ENCODE data around the gene BLVRB. TPM values are rescaled to one million over a fixed set of nuclear protein-coding genes. Genes with fewer than 3 reads are reported as not detected.

BLVRB gene
- total and polyA plus RNA-seq, 2 of the 8 experiments (the other 6 are each of a cell fraction or from before 2014, with no cell fraction given): 28.7 to 182 TPM

DNA sequence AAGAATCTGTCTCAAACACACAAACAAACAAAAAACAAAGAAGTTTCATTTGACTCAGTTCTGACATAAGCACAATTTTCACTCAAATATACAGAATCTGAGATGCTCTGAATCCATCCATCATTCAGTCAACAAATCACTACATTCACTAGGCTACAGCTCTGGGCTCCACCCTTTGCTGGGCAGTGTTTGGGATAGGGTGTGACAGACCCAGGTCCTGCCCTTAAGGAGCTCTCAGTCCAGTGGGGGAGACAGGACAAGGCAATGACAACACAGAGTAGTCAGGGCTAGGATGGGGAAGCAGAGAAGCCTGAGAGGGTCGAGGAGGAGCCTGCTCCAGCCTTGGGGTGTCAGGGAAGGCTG, 46.5 kb upstream of the BLVRB start:
- Histone ChIP-seq H2AK5ac (ENCODE audit: low read depth, low read length) (no peak overlapping the region), H3K79me2 (ENCODE audit: control insufficient read depth in 1 of 2, insufficient read depth in 2 of 2, low read length in 2 of 2) (no peaks in the 10 kb centered on the region), H3K56ac (replicated peaks; ENCODE audit: insufficient read length, low read depth, low read length) (no peak overlapping the region), H2BK5ac (ENCODE audit: low read depth, low read length) (no peak overlapping the region), H4K20me1 (replicated peaks in 1 of 2; ENCODE audit: control insufficient read depth in 1 of 2, insufficient read depth in 2 of 2, low read length in 2 of 2) (peaks cover 0 to 5% of the 10 kb centered on the region in 2 experiments), H2BK20ac (ENCODE audit: low read length) (no peak overlapping the region), H3K4me1 (replicated peaks in 1 of 4; ENCODE audit: control insufficient read depth in 3 of 4, insufficient read depth in 4 of 4, low read length in 3 of 4) (peaks cover 0 to 4% (median 2%) of the 10 kb centered on the region in 4 experiments; a peak in 2 of 7 replicates), H3K23me2 (ENCODE audit: low read depth, low read length) (peaks cover 8% of the 10 kb centered on the region), H2BK12ac (ENCODE audit: low read depth, low read length) (0 out of 2 replicates have a peak overlapping the region, but pooled peaks have one; percentile 33), H4K5ac (ENCODE audit: insufficient read length, low read depth, low read length) (no peak overlapping the region), H3K36me3 (ENCODE audit: control insufficient read depth in 2 of 4, insufficient read depth in 4 of 4, low read length in 3 of 4) (peaks cover 0 to 4% (median 0%) of the 10 kb centered on the region in 4 experiments; a peak in 1 of 8 replicates), H4K91ac (replicated peaks; ENCODE audit: insufficient read length, low read length) (no peak overlapping the region), H3K18ac (ENCODE audit: extremely low read depth, low read length) (no peak overlapping the region), H3K27ac (ENCODE audit: low read depth, low read length) (no peak overlapping the region), H3K27me3 (replicated peaks in 1 of 4; ENCODE audit: control insufficient read depth in 3 of 4, extremely low read depth in 1 of 4, insufficient read depth in 3 of 4, low read length in 3 of 4) (peaks cover 30 to 52% (median 44%) of the 10 kb centered on the region in 4 experiments), H3K79me1 (ENCODE audit: low read depth, low read length) (no peaks in the 10 kb centered on the region), H3K23ac (ENCODE audit: insufficient read length) (no peak overlapping the region), H2AFZ (ENCODE audit: low read length) (peak overlapping the region; percentile 82; the same call in 1 of the 2 replicates), H2BK15ac (ENCODE audit: low read length) (peak overlapping the region; percentile 25; the same call in 1 of the 2 replicates), H3K9ac (replicated peaks in 1 of 4; ENCODE audit: extremely low read depth in 1 of 4, low read depth in 3 of 4, low read length in 3 of 4) (no peak overlapping the region), H3K4ac (replicated peaks; ENCODE audit: insufficient read length, low read depth, low read length) (no peak overlapping the region), H3K4me2 (ENCODE audit: insufficient read depth in 1 of 2, low read depth in 2 of 2, low read length in 2 of 2) (peak overlapping the region; percentile 50 to 77), H3K9me3 (ENCODE audit: insufficient read depth in 2 of 2, low read depth in 1 of 2, low read length in 1 of 2) (peaks cover 0 to 5% of the 10 kb centered on the region in 2 experiments; a peak in 2 of 4 replicates), H2BK120ac (replicated peaks; ENCODE audit: low read depth, low read length) (no peak overlapping the region), H4K8ac (ENCODE audit: extremely low read depth, insufficient read depth, low read length) (no peak overlapping the region), H3K4me3 (ENCODE audit: extremely low read depth in 1 of 4, insufficient read depth in 2 of 4, low read depth in 3 of 4, low read length in 4 of 4) (peak overlapping the region in 1 of 4 experiments; percentile 54; a peak in 2 of 8 replicates), H3K14ac (ENCODE audit: insufficient read length) (no peak overlapping the region)
- ChIA-PET POLR2A (ENCODE audit: partially characterized antibody) (interaction anchor here (1.2 kb wide), 1 partner anchor 69 kb away, joined by 4 read pairs; no protein-coding TSS in a partner anchor), CTCF (ENCODE audit: partially characterized antibody) (interaction anchor here (0.5 to 2.4 kb wide), 9 partner anchors 11 to 123 kb away, joined by 3 to 11 read pairs (median 7); partner anchors contain the start of gene BLVRB)
- no peak for FAIRE-seq
- TF ChIP-seq SIN3A (conservative IDR thresholded peaks at IDR 0.05 in 1 of 2, IDR thresholded peaks at IDR 0.05 in 1 of 2; ENCODE audit: low read depth in 1 of 2, low read length in 2 of 2) (no peak), BCL11A (IDR thresholded peaks at IDR 0.05; ENCODE audit: low read depth in 2 of 2, low read length in 2 of 2) (no peak), POU5F1 (IDR thresholded peaks at IDR 0.05; ENCODE audit: low read depth, low read length) (no peak), KDM5A (IDR thresholded peaks at IDR 0.05; ENCODE audit: low read length) (no peak), POLR2A (IDR thresholded peaks at IDR 0.05; ENCODE audit: control extremely low read depth in 1 of 2, low read depth in 2 of 2, low read length in 2 of 2) (no peak), TCF12 (IDR thresholded peaks at IDR 0.05; ENCODE audit: low read depth, low read length) (no peak), JUND (IDR thresholded peaks at IDR 0.05; ENCODE audit: low read length) (no peak), KDM4A (IDR thresholded peaks at IDR 0.05; ENCODE audit: low read depth, low read length, severe bottlenecking) (no peak)
- TF ChIP-seq, protein P1, sequence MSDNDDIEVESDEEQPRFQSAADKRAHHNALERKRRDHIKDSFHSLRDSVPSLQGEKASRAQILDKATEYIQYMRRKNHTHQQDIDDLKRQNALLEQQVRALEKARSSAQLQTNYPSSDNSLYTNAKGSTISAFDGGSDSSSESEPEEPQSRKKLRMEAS (IDR thresholded peaks at IDR 0.05): no peak
- TF ChIP-seq, protein P2, sequence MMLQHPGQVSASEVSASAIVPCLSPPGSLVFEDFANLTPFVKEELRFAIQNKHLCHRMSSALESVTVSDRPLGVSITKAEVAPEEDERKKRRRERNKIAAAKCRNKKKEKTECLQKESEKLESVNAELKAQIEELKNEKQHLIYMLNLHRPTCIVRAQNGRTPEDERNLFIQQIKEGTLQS (IDR thresholded peaks at IDR 0.05; ENCODE audit: insufficient read depth, low read depth, low read length): no peak
- no peak for DNase-seq (ENCODE audit: low read depth in 1 of 2, low spot score in 2 of 2)
- 55% methylated on average over 1 of the region's 1 CpG; no CpG with 5 or more reads in 1 of the 2 experiments for WGBS, 2 experiments (ENCODE audit: extremely low coverage in 1 of 2, insufficient coverage in 1 of 2, insufficient read length in 1 of 2, insufficient replicate concordance in 2 of 2, low coverage in 1 of 2, low lambda C conversion rate in 2 of 2, missing lambda C conversion rate in 1 of 2)

All from H1 (cell line).